IMR-90 (cell line): Measurements from ENCODE around the gene PCDHGB5. TPM values are rescaled to one million over a fixed set of nuclear protein-coding genes. Genes with fewer than 3 reads are reported as not detected.

Experiments used
- CTCF ChIP-seq: conservative IDR thresholded peaks from 2 replicates; pipeline ENCODE4 v1.5.1; 2012; ENCODE audit warnings: mild to moderate bottlenecking, low read depth, low read length, improper control_type of control experiment
- polyA plus RNA-seq, 3 experiments: library from polyadenylated mRNA; depleted of rRNA; stranded (reverse); fragments of >200 nt; gene quantifications; 2 replicates each; pipeline ENCODE4 v1.2.3, GENCODE V29; 2012; ENCODE audit warnings: low replicate concordance in 1 of 3
- total RNA-seq: library from RNA; depleted of rRNA; stranded (reverse); fragments of >200 nt; gene quantifications from 2 replicates; pipeline ENCODE4 v1.2.3, GENCODE V29; 2012

The PCDHGB5 gene
- total and polyA plus RNA-seq, 2 of the 4 experiments (the other 2 are of a cell fraction): 17.2 to 20.0 TPM

DNA sequence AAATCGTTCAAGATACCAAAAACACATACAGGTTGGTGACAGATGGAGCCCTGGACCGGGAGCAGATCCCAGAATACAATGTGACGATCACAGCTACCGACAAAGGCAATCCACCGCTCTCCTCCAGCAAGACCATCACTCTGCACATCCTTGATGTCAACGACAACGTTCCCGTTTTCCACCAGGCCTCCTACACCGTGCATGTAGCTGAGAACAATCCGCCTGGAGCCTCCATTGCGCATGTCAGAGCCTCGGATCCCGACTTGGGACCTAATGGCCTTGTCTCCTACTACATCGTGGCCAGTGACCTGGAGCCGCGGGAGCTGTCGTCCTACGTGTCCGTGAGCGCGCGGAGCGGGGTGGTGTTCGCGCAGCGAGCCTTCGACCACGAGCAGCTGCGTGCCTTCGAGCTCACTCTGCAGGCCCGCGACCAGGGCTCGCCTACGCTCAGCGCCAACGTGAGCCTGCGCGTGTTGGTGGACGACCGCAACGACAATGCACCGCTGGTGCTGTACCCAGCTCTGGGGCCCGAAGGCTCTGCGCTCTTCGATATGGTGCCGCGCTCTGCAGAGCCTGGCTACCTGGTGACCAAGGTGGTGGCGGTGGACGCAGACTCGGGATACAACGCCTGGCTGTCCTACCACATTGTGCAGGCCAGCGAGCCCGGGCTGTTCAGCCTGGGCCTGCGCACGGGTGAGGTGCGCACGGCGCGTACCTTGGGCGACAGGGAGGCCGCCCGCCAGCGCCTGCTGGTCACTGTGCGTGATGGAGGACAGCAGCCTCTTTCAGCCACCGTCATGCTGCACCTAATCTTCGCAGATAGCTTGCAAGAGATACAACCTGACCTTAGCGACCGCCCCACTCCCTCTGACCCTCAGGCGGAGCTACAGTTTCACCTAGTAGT lies 25.9 kb upstream of the PCDHGB5 start (continued):
- TF ChIP-seq CTCF: no peak
